HG03135 (cell line): ENCODE measurements around the gene KLF9.

Experiments
- ATAC-seq: cut with Tn5 transposase; IDR thresholded peaks from one replicate; pipeline ENCODE4 v1.9.1; 2021; ENCODE audit warnings: mild to moderate bottlenecking, moderate library complexity; ENCODE audit not compliant: unreplicated experiment

KLF9 gene

DNA sequence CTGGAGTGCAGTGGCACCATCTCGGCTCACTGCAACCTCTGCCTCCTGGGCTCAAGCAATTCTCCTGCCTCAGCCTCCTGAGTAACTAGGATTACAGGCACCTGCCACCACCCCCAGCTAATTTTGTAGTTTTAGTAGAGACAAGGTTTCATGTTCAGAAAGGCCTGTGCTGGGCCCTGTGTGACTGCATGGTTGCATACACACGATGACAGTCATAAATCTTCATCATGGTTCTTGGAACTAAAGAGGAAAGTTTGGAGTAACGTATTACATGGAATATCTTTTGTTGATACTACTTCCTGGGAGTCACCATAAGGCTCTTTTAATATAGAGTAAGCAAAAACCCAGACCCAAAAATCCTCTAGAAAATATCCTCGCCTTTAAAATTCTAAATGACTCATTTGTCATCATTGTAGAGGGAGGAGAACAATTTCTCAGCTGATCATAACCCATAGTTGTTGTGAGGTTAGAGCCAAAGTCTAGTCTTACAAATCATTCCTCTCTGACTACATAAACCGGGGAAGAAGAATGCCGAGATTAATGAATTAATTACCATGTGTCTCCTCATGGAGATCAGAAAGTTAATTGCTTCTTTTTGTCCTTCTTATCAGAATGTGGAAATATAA is 47.0 kb downstream of the KLF9 start:
- ATAC-seq = no peak

GRCh38 chr9:70363760-70364159 is 50.7 kb downstream of the KLF9 start:
- ATAC-seq = no peak

- ATAC-seq = no peak
Measured at GRCh38 chr9:70362952-70363351, 51.5 kb downstream of the KLF9 start.

DNA sequence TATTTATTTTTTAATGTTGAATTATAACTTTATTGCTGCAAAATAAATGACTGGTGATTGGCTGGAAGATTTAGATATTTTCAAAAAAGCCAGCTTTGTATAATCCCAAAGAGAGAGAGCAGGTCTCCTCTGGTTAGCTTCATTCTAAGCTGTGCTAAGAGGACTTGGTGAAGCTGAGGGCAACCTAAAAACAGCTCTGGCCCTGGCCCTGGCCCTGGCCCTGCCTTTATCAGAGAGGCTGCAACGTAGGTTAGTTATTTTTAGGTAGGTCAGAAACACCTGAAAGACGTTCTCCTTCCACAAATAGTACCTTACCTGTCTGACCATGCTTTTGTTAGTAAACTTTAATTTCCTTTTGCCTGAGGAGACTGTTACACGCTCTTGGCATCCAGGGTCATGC is 58.7 kb downstream of the KLF9 start:
- ATAC-seq = no peak

GRCh38 chr9:70352802-70353201 is 61.7 kb downstream of the KLF9 start:
- ATAC-seq = no peak

- no peak for ATAC-seq
Measured at GRCh38 chr9:70352356-70352755, 62.1 kb downstream of the KLF9 start.

DNA sequence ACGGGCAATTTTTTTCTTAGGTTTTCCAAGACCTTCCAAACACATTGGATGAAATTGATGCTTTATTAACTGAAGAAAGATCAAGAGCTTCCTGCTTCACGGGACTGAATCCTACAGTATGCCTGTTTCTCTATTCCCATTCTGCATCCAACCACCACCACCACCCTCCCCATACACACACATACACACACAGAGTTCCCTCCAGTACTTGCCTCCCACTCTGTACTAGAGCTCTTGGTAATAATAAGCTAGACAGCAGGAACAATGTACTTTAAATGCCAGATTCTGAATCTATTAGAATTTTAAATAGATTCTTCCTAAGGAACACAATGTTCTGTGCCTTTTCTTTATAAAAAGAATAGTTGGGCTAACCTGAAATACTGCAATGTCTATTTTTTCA is 67.4 kb downstream of the KLF9 start:
- no peak for ATAC-seq

DNA sequence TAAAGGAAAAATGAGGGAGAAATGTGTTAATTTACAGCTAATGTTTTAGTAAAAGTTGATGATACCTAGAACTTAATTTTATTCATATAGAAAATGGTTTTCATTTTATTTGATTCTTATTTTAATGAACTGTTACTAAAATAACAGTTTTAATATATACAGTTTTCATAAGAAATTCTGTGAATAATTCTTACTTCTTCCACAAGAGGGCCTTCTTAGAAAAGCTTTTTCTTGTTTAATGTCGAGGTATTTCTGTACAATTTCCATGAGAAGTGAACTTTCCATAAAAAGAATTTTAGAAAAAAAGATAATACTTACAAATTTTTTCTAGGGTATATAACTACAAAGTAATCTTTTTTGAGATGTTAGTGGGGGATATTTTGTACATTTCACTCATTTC is 73.9 kb downstream of the KLF9 start:
- no peak for ATAC-seq
